Mesendoderm (in vitro differentiated cells): ENCODE data around the gene MERTK.

Source experiments
- DNase-seq: peaks from one replicate; pipeline ENCODE4 v3.0.0; 2013
- H2AK5ac ChIP-seq: 2 replicates; pipeline ENCODE4 v1.6.1; 2013; ENCODE audit warnings: low read length, inconsistent platforms
- H2BK120ac ChIP-seq: 2 replicates; pipeline ENCODE4 v1.6.1; 2013; ENCODE audit warnings: low read depth, mild to moderate bottlenecking, low read length, moderate library complexity, mixed read lengths
- H2BK15ac ChIP-seq: replicated peaks from 2 replicates; pipeline ENCODE4 v1.6.1; 2013; ENCODE audit warnings: low read depth, mild to moderate bottlenecking, moderate library complexity
- H2BK5ac ChIP-seq: 2 replicates; pipeline ENCODE4 v1.6.1; 2013; ENCODE audit warnings: low read length, inconsistent platforms
- H3K18ac ChIP-seq: 2 replicates; pipeline ENCODE4 v1.6.1; 2013; ENCODE audit warnings: mild to moderate bottlenecking, low read length, mixed read lengths
- H3K23ac ChIP-seq: one replicate; pipeline ENCODE4 v1.6.1; 2013; ENCODE audit warnings: low read length
- H3K27ac ChIP-seq: 2 replicates; pipeline ENCODE4 v1.5.1; 2013; ENCODE audit warnings: low read depth, mild to moderate bottlenecking, inconsistent platforms, low read length, moderate library complexity
- H3K27me3 ChIP-seq: 2 replicates; pipeline ENCODE4 v1.6.1; 2013; ENCODE audit warnings: low read length, control low read depth, mild to moderate bottlenecking, inconsistent platforms; ENCODE audit not compliant: insufficient read depth, poor library complexity
- H3K36me3 ChIP-seq: 2 replicates; pipeline ENCODE4 v1.6.1; 2013; ENCODE audit warnings: low read length, inconsistent platforms; ENCODE audit not compliant: control insufficient read depth, insufficient read depth
- H3K4ac ChIP-seq: one replicate; pipeline ENCODE4 v1.6.1; 2013; ENCODE audit warnings: low read depth, mild to moderate bottlenecking, low read length, moderate library complexity
- H3K4me1 ChIP-seq: 2 replicates; pipeline ENCODE4 v1.6.1; 2013; ENCODE audit warnings: low read depth, low read length, inconsistent platforms; ENCODE audit not compliant: control insufficient read depth
- H3K4me2 ChIP-seq: 2 replicates; pipeline ENCODE4 v1.6.1; 2013; ENCODE audit warnings: low read length
- H3K4me3 ChIP-seq: 2 replicates; pipeline ENCODE4 v1.5.1; 2013; ENCODE audit warnings: mild to moderate bottlenecking, low read length
- H3K56ac ChIP-seq: one replicate; pipeline ENCODE4 v1.6.1; 2013; ENCODE audit warnings: low read length
- H3K79me1 ChIP-seq: 2 replicates; pipeline ENCODE4 v1.6.1; 2013; ENCODE audit warnings: low read length, inconsistent platforms
- H3K79me2 ChIP-seq: 2 replicates; pipeline ENCODE4 v1.6.1; 2013; ENCODE audit warnings: mild to moderate bottlenecking, low read length; ENCODE audit not compliant: control insufficient read depth, insufficient read depth
- H3K9ac ChIP-seq: 2 replicates; pipeline ENCODE4 v1.6.1; 2013; ENCODE audit warnings: low read length, inconsistent platforms
- H4K5ac ChIP-seq: one replicate; pipeline ENCODE4 v1.6.1; 2013; ENCODE audit warnings: low read length
- H4K8ac ChIP-seq: one replicate; pipeline ENCODE4 v1.6.1; 2013; ENCODE audit warnings: low read depth, mild to moderate bottlenecking, control low read depth, low read length, moderate library complexity
- whole genome bisulfite sequencing: extraction: QIAGEN DNeasy Blood & Tissue Kit; methylation state at CpG from one replicate; pipeline ENCODE4 v1.1.7; 2013; ENCODE audit warnings: low lambda C conversion rate, missing lambda C conversion rate; ENCODE audit not compliant: insufficient coverage; ENCODE audit errors: extremely low coverage; 5-methylcytosine and 5-hydroxymethylcytosine counted together

MERTK gene

DNA sequence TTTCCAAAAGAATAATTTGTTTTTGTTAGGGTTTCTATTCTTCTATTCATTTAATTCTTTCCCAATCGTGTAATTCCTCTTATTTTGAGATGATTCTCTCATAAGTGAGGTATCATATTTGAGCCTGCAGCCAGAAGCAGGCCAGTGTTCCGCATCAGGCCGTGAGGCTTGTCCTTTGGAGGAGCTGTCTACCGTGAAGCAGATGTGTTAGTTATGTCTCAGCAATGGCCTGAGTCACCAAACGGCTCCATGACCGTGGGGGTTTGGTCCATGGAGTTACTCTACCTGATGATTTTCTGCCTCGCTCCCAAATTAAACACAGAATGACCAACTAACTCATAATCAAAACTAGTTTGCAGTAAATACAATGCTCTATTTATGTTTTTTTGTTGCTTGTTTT lies 92.4 kb downstream of the MERTK start:
- H3K18ac ChIP-seq: no peak overlapping the region
- no peak overlapping the region for H3K56ac ChIP-seq
- no peak overlapping the region for H2BK120ac ChIP-seq

DNA sequence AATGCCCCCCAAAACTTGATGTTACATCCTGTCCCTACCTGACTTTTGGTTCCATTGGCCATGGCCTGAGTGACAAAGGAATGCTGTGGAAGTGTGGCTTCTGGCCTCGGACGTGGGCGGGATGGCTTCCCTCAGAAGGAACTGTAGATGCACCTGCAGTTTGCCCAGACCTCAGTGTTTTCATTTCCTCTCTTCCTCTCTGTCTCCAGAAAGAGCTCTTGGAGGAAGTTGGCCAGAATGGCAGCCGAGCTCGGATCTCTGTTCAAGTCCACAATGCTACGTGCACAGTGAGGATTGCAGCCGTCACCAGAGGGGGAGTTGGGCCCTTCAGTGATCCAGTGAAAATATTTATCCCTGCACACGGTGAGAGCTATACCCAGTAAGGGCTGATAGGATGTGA lies 95.6 kb downstream of the MERTK start:
- H2AK5ac ChIP-seq: no peak overlapping the region
- no peak overlapping the region for H3K18ac ChIP-seq
- H3K23ac ChIP-seq: no peak overlapping the region
- no peak overlapping the region for H3K4me2 ChIP-seq
- H3K56ac ChIP-seq: no peak overlapping the region
- H3K4ac ChIP-seq: no peak overlapping the region
- no peaks in the 10 kb centered on the region for H3K4me1 ChIP-seq
- no peak overlapping the region for H2BK5ac ChIP-seq
- H4K8ac ChIP-seq: no peak overlapping the region
- H2BK120ac ChIP-seq: no peak overlapping the region
- DNase-seq: no peak
- no peak overlapping the region for H3K9ac ChIP-seq
- H3K79me2 ChIP-seq: no peaks in the 10 kb centered on the region
- H3K4me3 ChIP-seq: no peak overlapping the region
- H4K5ac ChIP-seq: no peak overlapping the region
- H3K27me3 ChIP-seq: no peaks in the 10 kb centered on the region
- H3K79me1 ChIP-seq: no peaks in the 10 kb centered on the region
- no peaks in the 10 kb centered on the region for H3K36me3 ChIP-seq
- H3K27ac ChIP-seq: no peak overlapping the region
- no CpG with 5 or more reads among the region's 8 CpGs for WGBS
- no peak overlapping the region for H2BK15ac ChIP-seq

More for the DNA sequence above, 92.4 kb downstream of the MERTK start:
- no peak overlapping the region for H2BK15ac ChIP-seq
- H3K79me2 ChIP-seq: no peaks in the 10 kb centered on the region
- no peak overlapping the region for H3K4ac ChIP-seq
- no peak overlapping the region for H3K9ac ChIP-seq
- no CpG with 5 or more reads among the region's 7 CpGs for WGBS
- no peak overlapping the region for H3K27ac ChIP-seq
- H3K4me1 ChIP-seq: no peaks in the 10 kb centered on the region
- no peak overlapping the region for H3K4me2 ChIP-seq
- H4K5ac ChIP-seq: no peak overlapping the region
- no peak overlapping the region for H3K23ac ChIP-seq
- no peaks in the 10 kb centered on the region for H3K79me1 ChIP-seq
- H3K4me3 ChIP-seq: no peak overlapping the region
- H2BK5ac ChIP-seq: no peak overlapping the region
- H3K27me3 ChIP-seq: no peaks in the 10 kb centered on the region
- no peak for DNase-seq
- no peak overlapping the region for H4K8ac ChIP-seq
- no peak overlapping the region for H2AK5ac ChIP-seq
- H3K36me3 ChIP-seq: no peaks in the 10 kb centered on the region

DNA sequence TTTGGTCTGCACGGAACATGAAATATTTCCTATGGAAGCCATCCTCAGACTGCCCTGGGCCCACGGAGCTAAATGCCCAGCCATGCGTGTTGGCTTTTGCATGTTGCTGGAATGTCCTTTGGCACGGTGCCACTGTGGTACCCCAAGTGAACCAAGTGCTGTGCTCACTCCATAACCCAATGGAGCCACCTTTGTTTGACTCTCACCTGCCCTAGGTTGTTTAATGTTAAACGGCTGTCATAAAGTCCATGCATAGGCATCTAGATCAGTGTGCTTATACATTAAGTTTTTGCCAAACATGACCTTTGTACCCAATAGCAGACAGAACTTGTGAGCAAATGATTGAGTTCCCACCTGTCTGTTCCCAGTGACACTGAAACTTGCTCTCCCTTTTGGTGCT lies 96.7 kb downstream of the MERTK start:
- no peak overlapping the region for H3K4me3 ChIP-seq
- no peak overlapping the region for H3K18ac ChIP-seq
- H2BK15ac ChIP-seq: no peak overlapping the region
- no peak overlapping the region for H3K4me2 ChIP-seq
- no peak overlapping the region for H3K4ac ChIP-seq
- H3K79me2 ChIP-seq: no peaks in the 10 kb centered on the region
- no peak overlapping the region for H2BK120ac ChIP-seq
- H3K36me3 ChIP-seq: no peaks in the 10 kb centered on the region
- DNase-seq: no peak
- no peak overlapping the region for H4K8ac ChIP-seq
- no peak overlapping the region for H3K27ac ChIP-seq
- no peak overlapping the region for H3K56ac ChIP-seq
- no peaks in the 10 kb centered on the region for H3K4me1 ChIP-seq
- H2AK5ac ChIP-seq: no peak overlapping the region
- no peak overlapping the region for H3K23ac ChIP-seq
- H4K5ac ChIP-seq: no peak overlapping the region
- no peaks in the 10 kb centered on the region for H3K27me3 ChIP-seq
- H3K9ac ChIP-seq: no peak overlapping the region
- WGBS: no CpG with 5 or more reads among the region's 5 CpGs
- no peak overlapping the region for H2BK5ac ChIP-seq
- H3K79me1 ChIP-seq: no peaks in the 10 kb centered on the region

DNA sequence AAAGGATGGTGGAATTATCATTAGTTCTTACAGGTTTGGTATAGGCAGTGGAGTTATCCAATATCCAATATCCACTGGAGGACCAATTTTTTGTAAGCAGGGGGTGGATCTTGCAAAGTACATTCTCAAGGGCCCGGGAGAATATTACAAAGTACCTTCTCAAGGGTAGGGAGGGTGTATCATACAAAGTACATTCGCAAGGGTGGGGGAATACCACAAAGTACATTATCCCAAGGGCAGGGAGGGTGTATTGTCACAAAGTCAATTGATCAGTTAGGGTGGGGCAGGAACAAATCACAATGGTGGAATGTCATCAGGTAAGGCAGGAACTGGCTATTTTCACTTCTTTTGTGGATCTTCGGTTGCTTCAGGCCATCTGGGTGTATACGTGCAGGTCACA lies 101.4 kb downstream of the MERTK start:
- no peak overlapping the region for H3K56ac ChIP-seq
- H3K4me2 ChIP-seq: no peak overlapping the region
- peaks cover 4% of the 10 kb centered on the region for H3K36me3 ChIP-seq
- no peaks in the 10 kb centered on the region for H3K79me2 ChIP-seq
- H2BK15ac ChIP-seq: no peak overlapping the region
- no peak overlapping the region for H4K5ac ChIP-seq
- H3K79me1 ChIP-seq: no peaks in the 10 kb centered on the region
- no peaks in the 10 kb centered on the region for H3K27me3 ChIP-seq
- DNase-seq: no peak
- H3K4me3 ChIP-seq: no peak overlapping the region
- no peaks in the 10 kb centered on the region for H3K4me1 ChIP-seq
- no peak overlapping the region for H3K9ac ChIP-seq
- no peak overlapping the region for H2BK120ac ChIP-seq
- no peak overlapping the region for H3K18ac ChIP-seq
- no peak overlapping the region for H3K27ac ChIP-seq
- no CpG with 5 or more reads among the region's 4 CpGs for WGBS
- no peak overlapping the region for H4K8ac ChIP-seq
- no peak overlapping the region for H3K23ac ChIP-seq
- H2AK5ac ChIP-seq: no peak overlapping the region
- H2BK5ac ChIP-seq: no peak overlapping the region
- no peak overlapping the region for H3K4ac ChIP-seq

DNA sequence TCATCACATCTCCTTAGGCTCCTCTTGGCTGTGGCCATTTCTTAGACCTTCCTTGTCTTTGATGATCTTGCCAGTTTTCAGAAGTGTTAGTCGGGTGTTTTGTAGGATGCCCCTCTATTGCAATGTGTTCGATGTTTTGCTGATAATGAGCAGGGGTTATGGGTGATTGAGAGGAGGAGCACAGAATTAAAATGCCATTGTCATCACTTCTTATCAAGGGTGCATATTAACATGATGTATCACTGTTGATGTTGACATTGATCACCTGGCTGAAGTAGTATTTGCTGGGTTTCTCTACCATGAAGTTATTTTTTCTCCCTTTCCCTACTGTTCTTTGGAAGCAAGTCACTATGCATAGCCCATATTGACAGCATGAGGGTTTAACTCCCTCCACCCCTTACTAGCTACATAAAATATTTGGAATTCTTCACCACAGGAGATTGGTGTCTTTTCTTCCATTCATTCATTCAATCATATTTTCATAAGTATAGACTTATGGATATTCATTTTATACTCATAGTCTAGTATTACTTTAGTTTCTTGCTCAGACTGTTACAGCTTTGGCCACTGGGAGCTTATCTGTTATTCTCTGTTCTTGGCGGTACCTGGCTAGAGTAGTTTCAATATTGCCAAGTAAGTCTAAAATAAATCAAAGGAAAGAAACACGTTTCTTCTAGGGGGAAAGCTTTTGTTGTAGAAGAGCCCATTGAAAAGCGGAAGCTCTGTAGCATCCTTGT lies 102.2 kb downstream of the MERTK start:
- Histone ChIP-seq H4K5ac (no peak overlapping the region), H3K79me1 (no peaks in the 10 kb centered on the region), H3K4ac (no peak overlapping the region), H4K8ac (no peak overlapping the region), H3K18ac (no peak overlapping the region), H3K4me1 (no peaks in the 10 kb centered on the region), H3K4me2 (no peak overlapping the region), H3K23ac (no peak overlapping the region), H3K79me2 (no peaks in the 10 kb centered on the region), H3K9ac (no peak overlapping the region), H3K4me3 (no peak overlapping the region), H3K56ac (no peak overlapping the region), H2AK5ac (no peak overlapping the region), H2BK5ac (no peak overlapping the region), H3K36me3 (peaks cover 4% of the 10 kb centered on the region), H2BK120ac (no peak overlapping the region), H3K27ac (no peak overlapping the region), H3K27me3 (no peaks in the 10 kb centered on the region), H2BK15ac (no peak overlapping the region)
- no peak for DNase-seq
- WGBS: no CpG with 5 or more reads among the region's 5 CpGs

DNA sequence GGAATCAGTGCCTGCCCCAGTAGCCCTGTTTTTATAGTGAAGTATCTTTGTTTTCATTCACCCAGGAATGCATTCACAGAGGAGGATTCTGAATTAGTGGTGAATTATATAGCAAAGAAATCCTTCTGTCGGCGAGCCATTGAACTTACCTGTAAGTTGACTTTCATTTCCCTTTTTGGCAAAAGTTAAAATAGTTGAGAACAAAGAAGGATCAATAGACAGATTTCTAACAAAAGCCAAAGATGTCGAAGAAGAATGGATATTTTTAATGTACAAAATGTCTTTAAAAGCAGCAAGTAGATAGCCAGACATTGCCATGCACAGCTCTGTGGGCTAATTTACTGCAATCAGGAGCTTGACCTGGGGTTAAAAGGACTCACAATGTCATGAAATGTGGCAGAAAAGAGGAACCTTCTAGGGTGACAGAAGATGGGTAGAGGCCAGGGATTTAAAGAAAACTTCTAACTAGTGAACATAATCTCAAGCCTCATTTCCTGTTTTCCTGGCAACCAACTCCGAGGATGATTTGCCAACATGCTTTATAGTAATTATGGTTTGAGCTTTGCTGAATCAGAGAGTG lies 102.8 kb downstream of the MERTK start:
- no peak overlapping the region for H3K4me3 ChIP-seq
- DNase-seq: no peak
- H3K79me2 ChIP-seq: no peaks in the 10 kb centered on the region
- H3K79me1 ChIP-seq: no peaks in the 10 kb centered on the region
- no peak overlapping the region for H3K9ac ChIP-seq
- H3K4ac ChIP-seq: no peak overlapping the region
- peaks cover 4% of the 10 kb centered on the region for H3K36me3 ChIP-seq
- H2BK15ac ChIP-seq: no peak overlapping the region
- no peak overlapping the region for H4K8ac ChIP-seq
- no peak overlapping the region for H3K23ac ChIP-seq
- no peak overlapping the region for H3K56ac ChIP-seq
- H3K4me2 ChIP-seq: no peak overlapping the region
- WGBS: no CpG with 5 or more reads among the region's 4 CpGs
- H3K27ac ChIP-seq: no peak overlapping the region
- no peak overlapping the region for H4K5ac ChIP-seq
- H2BK120ac ChIP-seq: no peak overlapping the region
- H2AK5ac ChIP-seq: no peak overlapping the region
- H3K27me3 ChIP-seq: no peaks in the 10 kb centered on the region
- H2BK5ac ChIP-seq: no peak overlapping the region
- no peaks in the 10 kb centered on the region for H3K4me1 ChIP-seq
- no peak overlapping the region for H3K18ac ChIP-seq
